ENCODE measurements around the gene HLA-C. TPM values are rescaled to one million over a fixed set of nuclear protein-coding genes. Genes with fewer than 3 reads are reported as not detected.

Gene HLA-C
- 58.0 and 315 TPM in 2 replicates for total RNA-seq

GRCh38 chr6:31271641-31272357 lies at the start of gene HLA-C:
TSS of gene HLA-C (minus strand) at chr6:31272092. CDS start at chr6:31272071, 21 bp downstream.

Other genes with a start within 250 kb of the HLA-C start
- gene C6orf15, start 159.5 kb downstream of the HLA-C start, total RNA-seq: not detected in 2 replicates
- 0.82 and 16.1 TPM in 2 replicates for gene PSORS1C1, start 157.3 kb downstream of the HLA-C start, total RNA-seq
- gene CDSN, start 151.6 kb downstream of the HLA-C start, total RNA-seq: not detected in 2 replicates
- not detected in 2 replicates for gene PSORS1C2, start 133.0 kb downstream of the HLA-C start, total RNA-seq
- gene CCHCR1, start 114.3 kb downstream of the HLA-C start, total RNA-seq: 9.2 and 12.5 TPM in 2 replicates
- 2.7 and 5.0 TPM in 2 replicates for gene TCF19, start 113.5 kb downstream of the HLA-C start, total RNA-seq
- 0.23 TPM in 1 of 2 replicates, not detected in the other for gene POU5F1, start 101.4 kb downstream of the HLA-C start, total RNA-seq
- 77.2 and 211 TPM in 2 replicates for gene HLA-B, start 85.1 kb upstream of the HLA-C start, total RNA-seq
- 21.0 and 25.6 TPM in 2 replicates for gene MICA, start 131.5 kb upstream of the HLA-C start, total RNA-seq
- gene MICB, start 226.1 kb upstream of the HLA-C start, total RNA-seq: 3.9 and 12.6 TPM in 2 replicates